HG03439 (cell line): ENCODE results near the gene VAPA.

Experiments used
- ATAC-seq: cut with Tn5 transposase; IDR thresholded peaks from one replicate; pipeline ENCODE4 v1.9.1; 2021; ENCODE audit warnings: mild to moderate bottlenecking, moderate library complexity; ENCODE audit not compliant: unreplicated experiment

VAPA gene

DNA sequence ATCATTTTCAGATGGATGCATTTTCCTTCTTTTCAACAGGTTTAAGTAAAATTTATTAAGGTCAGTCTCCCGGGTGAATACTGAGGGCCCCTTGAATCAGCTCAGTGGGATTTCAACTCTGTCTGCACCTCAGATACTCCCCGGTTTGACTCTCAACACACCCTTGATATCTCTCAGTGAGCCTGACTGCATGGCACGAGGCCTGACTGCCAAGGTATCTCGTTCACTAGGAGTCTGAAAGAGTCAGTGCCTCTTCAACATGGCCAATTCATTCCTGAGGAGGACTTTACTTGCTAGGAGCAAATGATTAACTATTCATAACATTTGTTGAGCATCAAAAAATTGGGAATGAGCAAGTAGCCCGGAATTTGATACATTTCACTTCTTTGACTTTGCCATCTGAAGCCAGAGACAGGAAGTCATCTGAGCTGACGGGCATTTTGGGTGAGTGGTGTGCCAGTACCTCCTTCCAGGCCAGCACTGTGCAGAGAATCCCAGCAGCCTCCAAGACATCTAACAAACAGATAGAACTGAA is 81.0 kb downstream of the VAPA start:
- ATAC-seq: no peak

GRCh38 chr18:9995631-9996030 is 81.8 kb downstream of the VAPA start:
- ATAC-seq: no peak

DNA sequence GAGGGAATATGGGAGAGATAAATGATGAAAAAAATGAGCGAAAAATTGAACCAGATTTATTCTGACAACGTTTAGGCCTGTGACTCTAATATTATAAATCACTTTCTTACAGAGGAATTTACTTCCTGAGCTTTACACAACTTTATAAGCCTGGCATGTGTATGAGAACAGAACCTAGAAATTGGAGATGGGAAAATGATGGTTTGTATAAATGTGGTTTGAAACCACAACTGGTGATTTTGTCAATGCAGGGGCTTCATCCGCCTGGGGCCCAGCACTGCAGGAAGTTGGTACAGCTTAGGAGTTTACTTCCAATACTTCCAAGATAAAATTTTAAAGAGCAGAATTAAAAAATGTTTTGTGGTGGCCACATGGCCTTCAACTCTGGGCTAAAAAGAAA is 82.3 kb downstream of the VAPA start:
- no peak for ATAC-seq

- no peak for ATAC-seq
Observed at GRCh38 chr18:9997711-9998110, 83.9 kb downstream of the VAPA start.

- no peak for ATAC-seq
Observed at GRCh38 chr18:9998330-9998729, 84.5 kb downstream of the VAPA start.

DNA sequence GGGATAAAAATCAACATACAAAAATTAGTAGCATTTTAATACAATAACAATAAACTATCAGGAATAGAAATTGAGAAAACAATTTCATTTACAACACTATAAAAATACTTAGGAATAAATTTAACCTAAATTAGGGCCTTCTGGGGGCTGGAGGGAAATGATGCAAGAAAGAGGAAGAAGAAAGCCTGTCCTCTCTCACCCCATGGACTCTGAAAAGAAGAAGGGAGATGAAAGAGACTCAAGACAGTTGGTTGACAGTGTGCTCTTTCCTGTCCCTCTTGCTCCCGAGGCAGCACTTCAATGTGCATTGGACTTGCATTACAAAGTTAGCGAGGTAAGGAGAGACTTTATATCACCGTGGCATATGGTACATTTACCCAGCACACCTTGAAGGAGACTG is 88.5 kb downstream of the VAPA start:
- no peak for ATAC-seq

DNA sequence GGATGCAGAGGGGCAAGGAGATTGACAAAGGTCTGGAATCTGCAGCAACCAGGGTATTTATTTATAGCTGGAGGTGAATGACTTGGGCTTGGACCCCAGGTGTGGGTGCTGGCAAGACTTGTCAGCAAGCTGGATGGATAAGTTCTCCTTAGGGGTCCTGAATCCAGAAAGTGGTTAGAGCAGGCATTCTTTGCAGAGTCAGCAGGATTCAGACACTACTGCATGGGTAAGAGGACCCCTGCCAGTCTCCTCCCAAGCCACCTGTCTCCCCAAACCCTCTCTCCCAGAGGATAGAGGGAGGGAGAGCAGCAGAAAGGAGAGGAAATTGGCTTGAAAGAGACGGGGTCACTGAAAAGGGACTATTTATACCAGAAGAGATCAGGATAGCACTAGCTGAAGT is 89.5 kb downstream of the VAPA start:
- no peak for ATAC-seq

DNA sequence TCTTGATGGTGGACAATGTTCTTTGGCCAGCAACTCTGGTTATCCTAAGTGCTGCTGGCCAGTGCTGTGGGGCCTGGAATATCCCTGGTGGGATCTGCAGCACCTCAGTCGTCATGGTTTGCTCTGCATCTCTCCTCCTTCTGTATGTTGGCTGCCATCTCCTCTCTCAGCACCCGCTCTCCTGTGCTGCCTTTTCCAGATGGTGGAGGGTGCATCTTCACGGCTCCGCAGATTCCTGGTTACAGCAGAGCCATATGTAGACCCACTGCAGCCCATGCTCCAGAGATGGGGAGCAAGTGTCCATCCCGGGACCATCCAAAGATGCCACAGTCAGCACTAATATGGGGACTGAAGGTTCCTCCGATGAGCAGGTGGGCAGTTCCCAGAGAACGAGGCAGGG is 90.0 kb downstream of the VAPA start:
- no peak for ATAC-seq

- ATAC-seq: no peak
Observed at GRCh38 chr18:10006311-10006893, 92.6 kb downstream of the VAPA start.

DNA sequence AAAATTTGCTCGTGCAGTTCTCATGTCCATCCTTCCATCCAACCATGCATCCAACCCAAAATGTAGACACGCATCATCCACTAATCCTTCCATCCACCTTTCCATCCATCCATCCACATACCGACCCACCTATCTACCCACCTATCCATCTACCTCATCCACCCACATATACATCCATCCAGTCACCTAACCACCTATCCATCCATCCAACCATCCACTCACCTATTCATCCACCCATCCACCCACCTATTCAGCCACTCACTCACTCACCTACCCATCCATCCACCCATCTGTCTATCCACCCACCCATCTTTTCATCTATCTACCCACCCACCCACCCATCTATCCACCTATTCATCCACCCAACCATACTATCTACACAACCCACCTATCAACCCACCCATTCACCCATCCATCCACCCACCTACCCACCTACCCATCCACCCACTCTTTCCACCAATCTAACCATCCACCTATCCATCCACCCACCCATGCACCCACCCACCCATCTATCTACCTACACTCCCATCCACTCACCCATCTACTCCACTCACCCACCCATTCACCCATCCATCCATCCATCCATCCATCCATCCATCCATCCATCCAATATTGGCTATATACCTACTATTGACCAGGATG is 94.3 kb downstream of the VAPA start:
- ATAC-seq: no peak
